ENCODE measurements around the gene HSF5.

DNA sequence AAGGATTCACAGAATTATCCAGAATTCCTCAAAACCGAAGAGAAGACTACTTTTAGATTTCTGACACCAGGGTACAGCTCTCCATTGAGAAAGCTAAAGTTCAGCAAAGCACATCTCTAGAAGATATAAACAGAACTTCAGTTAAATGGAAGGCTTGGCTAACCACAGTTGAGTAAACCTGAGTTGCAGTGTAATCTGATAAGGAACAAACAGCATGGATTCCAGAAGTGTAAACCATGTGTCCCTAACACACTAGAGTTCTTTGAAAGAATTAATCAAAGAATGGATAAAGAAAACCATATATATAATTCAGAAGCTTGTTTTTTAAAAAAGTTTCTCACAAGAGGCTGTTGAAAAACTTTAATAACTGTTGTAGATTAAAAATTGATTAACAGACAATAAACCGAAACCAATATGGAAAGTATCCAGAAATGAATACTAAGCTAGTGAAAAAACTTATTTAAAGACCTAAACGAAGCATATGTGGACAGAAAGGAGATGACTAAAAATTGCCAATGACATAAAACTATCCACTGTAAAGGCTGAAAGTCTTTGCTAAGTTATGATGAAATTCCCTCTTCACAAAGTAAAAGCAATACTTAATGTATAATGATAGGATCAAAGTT lies 75.1 kb downstream of the HSF5 start:
- TF ChIP-seq POLR2A (IDR thresholded peaks at IDR 0.05) (no peak), CTCF (IDR thresholded peaks at IDR 0.05) (no peak)
